Stimulated activated naive CD8-positive, alpha-beta T cell treated with anti-CD3 and anti-CD28 coated beads, Interleukin-15, Interleukin-2, amounts not matched to agents 100 ng/mL and 50 ng/mL, for 24 hours (primary cell): ENCODE measurements around the gene SMCP.
A peak's percentile ranks its signal among the peaks of the same experiment; 100 is the strongest.

Experiments
- H3K27ac Mint-ChIP-seq: one replicate; pipeline ENCODE4 v1.8.0; 2021; ENCODE audit warnings: mild to moderate bottlenecking, mixed read lengths
- H3K27me3 Mint-ChIP-seq: one replicate; pipeline ENCODE4 v1.8.0; 2021; ENCODE audit warnings: mixed read lengths
- H3K36me3 Mint-ChIP-seq: one replicate; pipeline ENCODE4 v1.8.0; 2021; ENCODE audit warnings: low read depth, mixed read lengths
- H3K4me1 Mint-ChIP-seq: one replicate; pipeline ENCODE4 v1.8.0; 2021; ENCODE audit warnings: low read depth, mixed read lengths
- H3K4me3 Mint-ChIP-seq: one replicate; pipeline ENCODE4 v1.8.0; 2021; ENCODE audit warnings: mild to moderate bottlenecking, mixed read lengths
- H3K9me3 Mint-ChIP-seq: one replicate; pipeline ENCODE4 v1.8.0; 2021; ENCODE audit warnings: mixed read lengths

The SMCP gene

DNA sequence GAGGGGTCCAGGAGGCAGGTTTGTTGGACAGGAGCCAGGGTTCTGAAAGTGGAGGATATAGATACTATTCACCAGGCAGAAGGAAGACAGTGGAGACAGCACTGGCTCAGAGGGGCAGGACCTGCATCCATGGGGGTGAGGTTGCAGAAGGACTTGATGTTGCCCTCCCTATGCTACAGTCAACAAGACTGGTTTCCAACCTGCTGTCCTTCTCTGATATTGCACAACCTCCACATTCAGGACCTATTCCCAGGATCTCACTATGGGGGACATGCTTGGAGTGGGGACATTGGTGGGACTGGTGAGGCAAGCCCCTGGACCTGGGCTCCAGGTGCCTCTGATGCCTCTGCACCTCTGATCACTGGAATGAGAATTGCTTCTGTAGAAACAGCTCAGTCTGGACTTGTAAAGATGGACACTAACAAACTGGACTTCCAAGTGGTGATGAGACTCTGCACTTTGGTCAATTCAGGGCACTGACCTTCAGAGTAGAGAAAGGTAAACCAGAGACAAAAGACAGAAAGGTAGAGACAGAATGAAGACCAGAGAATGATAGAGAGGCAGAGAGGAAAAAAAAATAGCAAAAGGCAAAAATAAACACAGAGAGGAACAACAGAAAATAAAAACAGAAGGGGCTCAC, 1.6 kb downstream of the SMCP start:
- no peak overlapping the region for H3K27ac Mint-ChIP-seq
- no peak overlapping the region for H3K4me3 Mint-ChIP-seq
- no peaks in the 10 kb centered on the region for H3K4me1 Mint-ChIP-seq
- no peaks in the 10 kb centered on the region for H3K36me3 Mint-ChIP-seq
- H3K9me3 Mint-ChIP-seq = no peaks in the 10 kb centered on the region
- H3K27me3 Mint-ChIP-seq = peaks cover 5% of the 10 kb centered on the region

DNA sequence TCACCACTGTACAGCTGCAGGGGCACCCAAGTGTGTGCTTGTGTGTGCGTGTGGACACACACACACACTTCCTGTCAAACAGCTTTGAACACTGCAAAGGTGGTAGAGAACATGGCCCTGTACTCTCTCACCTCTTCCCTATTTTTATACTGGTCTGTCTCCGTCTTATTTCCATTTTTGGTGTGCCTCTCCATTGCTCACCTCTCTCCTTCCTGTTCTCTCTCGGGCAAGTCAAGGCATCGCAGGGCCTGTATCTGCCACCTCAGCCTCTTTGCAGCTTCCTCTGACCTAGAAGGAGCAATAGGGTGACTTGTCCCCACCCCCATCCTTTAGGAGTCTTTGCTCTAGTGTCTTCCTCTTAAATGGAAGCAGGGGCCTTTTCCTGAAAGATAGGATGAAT, 2.2 kb downstream of the SMCP start:
- Mint-ChIP-seq H3K4me3 (no peak overlapping the region), H3K27me3 (peaks cover under 1% of the 10 kb centered on the region), H3K27ac (no peak overlapping the region), H3K4me1 (no peaks in the 10 kb centered on the region), H3K9me3 (no peaks in the 10 kb centered on the region), H3K36me3 (no peaks in the 10 kb centered on the region)

DNA sequence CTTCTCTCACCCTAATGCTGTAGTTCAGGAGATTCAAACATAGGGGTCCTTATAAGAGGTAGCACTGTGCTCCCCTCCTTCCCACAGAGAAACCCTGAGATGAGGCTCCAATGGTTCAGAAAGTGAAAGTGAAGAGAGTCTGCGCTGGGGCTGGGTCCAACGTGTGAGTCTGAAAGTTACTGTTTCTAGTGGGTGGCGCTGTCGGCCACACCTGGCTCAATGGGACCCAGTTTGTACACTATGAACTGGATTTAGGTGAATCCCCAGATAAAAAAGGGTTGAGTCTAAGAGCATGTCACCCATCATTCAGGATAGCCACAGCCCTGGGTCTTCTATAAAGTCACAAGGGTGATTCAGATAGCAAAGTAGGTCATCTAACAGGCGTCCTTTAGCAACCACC, 2.8 kb downstream of the SMCP start:
- no peaks in the 10 kb centered on the region for H3K27me3 Mint-ChIP-seq
- no peaks in the 10 kb centered on the region for H3K9me3 Mint-ChIP-seq
- H3K4me1 Mint-ChIP-seq = no peaks in the 10 kb centered on the region
- no peaks in the 10 kb centered on the region for H3K36me3 Mint-ChIP-seq
- no peak overlapping the region for H3K4me3 Mint-ChIP-seq
- H3K27ac Mint-ChIP-seq = no peak overlapping the region

DNA sequence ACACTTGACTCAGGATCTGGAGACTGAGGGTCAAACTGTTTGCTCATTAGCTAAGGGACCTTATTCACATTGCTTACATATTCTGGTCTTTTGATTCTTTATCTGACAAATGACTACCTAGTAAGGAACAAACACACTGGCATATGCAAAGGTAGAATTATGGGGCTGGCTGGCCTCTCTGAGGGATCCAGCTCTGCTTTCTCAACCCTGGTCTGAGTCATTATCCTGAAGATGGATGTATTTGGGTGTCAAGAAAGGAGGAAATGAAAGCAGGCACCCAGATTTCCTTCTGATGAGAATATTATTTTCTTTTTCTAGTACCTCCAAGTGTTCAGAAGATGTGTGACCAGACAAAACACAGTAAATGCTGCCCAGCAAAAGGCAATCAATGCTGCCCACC, 6.0 kb downstream of the SMCP start:
- no peak overlapping the region for H3K4me3 Mint-ChIP-seq
- no peak overlapping the region for H3K27ac Mint-ChIP-seq
- H3K4me1 Mint-ChIP-seq = no peaks in the 10 kb centered on the region
- H3K27me3 Mint-ChIP-seq = no peaks in the 10 kb centered on the region
- no peaks in the 10 kb centered on the region for H3K9me3 Mint-ChIP-seq
- H3K36me3 Mint-ChIP-seq = no peaks in the 10 kb centered on the region

DNA sequence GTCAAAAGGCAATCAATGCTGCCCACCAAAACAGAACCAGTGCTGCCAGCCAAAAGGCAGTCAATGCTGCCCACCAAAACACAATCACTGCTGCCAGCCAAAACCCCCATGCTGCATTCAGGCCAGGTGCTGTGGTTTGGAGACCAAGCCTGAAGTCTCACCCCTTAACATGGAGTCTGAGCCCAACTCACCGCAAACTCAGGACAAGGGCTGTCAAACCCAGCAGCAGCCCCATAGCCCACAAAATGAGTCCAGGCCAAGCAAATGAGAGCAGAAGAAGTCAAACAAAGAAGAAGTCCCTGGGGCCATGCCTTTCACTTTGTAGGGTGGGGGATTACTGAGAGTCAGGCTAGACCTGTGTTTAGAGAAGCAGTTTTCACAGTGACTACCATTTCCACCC, 6.4 kb downstream of the SMCP start:
- Mint-ChIP-seq H3K9me3 (no peaks in the 10 kb centered on the region), H3K4me1 (no peaks in the 10 kb centered on the region), H3K27ac (no peak overlapping the region), H3K27me3 (no peaks in the 10 kb centered on the region), H3K4me3 (no peak overlapping the region), H3K36me3 (no peaks in the 10 kb centered on the region)

DNA sequence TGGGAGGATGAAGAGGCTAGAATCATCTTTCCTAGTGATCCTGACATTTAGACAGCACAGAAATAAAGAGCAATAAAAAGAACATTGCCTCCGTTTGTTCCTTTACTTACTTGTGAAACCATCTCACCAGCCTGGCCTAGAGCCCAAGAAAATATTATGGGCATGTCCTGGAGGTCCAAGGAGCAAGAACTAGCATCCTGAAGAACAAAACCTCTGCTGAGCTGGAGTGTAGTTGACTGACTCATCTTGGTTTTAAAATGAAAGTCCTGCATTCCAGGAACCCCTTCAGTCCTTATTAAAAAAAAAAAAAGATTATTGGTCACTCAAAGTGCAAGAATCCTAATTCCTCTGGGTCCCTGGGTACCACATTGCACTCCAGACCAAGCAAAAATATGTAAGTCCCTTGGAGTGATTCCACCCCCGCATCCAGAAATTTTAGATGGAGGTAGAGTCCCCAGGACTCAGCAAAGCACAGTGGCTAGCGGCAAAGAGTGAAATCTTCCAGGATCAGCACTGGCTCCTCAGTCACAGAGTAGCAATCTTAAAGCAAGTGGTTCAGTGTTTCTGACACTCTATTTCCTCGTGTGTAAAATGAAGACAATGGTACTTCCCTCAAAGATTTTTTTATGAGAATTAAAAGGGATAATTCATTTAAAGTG, 7.0 kb downstream of the SMCP start:
- H3K9me3 Mint-ChIP-seq = no peaks in the 10 kb centered on the region
- peaks cover 1% of the 10 kb centered on the region for H3K27me3 Mint-ChIP-seq
- H3K4me3 Mint-ChIP-seq = no peak overlapping the region
- H3K27ac Mint-ChIP-seq = no peak overlapping the region
- no peaks in the 10 kb centered on the region for H3K36me3 Mint-ChIP-seq
- no peaks in the 10 kb centered on the region for H3K4me1 Mint-ChIP-seq

DNA sequence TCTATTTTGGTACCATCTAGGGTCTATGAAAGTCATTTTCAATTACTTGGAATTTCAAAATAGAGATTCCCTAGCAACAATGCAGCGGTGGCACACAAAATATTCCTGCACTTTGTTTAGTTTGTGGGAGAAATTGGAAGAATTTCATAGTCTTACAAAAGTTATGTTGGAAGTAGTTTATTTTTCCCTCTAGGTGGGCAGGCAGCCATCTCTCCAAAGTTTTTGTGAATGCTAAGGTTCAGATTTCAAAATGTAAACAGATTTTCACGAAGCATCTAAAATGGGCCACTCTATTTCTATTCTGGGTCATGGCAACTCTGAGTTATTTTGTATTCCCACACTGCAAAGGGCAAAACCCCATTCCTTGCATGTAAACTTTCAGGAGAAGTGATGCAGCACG, 8.0 kb downstream of the SMCP start:
- peaks cover 8% of the 10 kb centered on the region for H3K27me3 Mint-ChIP-seq
- H3K4me3 Mint-ChIP-seq = no peak overlapping the region
- H3K4me1 Mint-ChIP-seq = no peaks in the 10 kb centered on the region
- H3K36me3 Mint-ChIP-seq = no peaks in the 10 kb centered on the region
- no peak overlapping the region for H3K27ac Mint-ChIP-seq
- no peaks in the 10 kb centered on the region for H3K9me3 Mint-ChIP-seq

DNA sequence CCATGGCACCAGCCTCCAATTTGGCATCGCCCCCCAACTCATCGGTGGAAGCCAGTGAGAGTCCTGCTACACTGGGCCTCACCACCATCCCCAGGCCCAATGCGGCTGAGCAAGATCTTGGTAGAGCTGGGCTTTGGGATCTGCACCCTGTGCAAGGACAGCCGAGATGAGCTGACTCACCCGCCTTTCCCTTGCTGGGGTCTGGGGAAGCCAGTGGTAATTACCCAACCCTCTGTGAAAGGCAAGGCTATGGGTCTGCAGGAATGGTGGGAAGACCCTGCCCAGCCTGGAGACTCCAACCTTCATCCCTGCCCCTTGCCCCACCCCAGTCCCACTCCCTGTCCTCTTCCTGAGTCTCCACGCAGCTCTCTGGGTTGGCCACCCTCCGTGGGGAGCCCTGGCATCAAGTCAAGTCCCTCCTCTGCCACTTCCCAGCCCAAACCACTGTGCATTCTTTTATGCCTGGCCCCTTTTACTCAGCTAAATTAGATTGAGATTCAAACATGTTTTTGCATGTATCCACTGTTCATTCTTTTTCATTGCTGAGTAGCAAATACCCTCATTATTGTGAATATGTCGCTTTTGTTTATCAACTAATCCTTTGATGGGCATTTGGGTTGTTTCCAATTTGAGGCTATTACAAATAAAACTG, 8.8 kb downstream of the SMCP start:
- H3K27ac Mint-ChIP-seq = no peak overlapping the region
- H3K27me3 Mint-ChIP-seq = peaks cover 11% of the 10 kb centered on the region
- H3K9me3 Mint-ChIP-seq = no peaks in the 10 kb centered on the region
- H3K4me3 Mint-ChIP-seq = no peak overlapping the region
- H3K36me3 Mint-ChIP-seq = no peaks in the 10 kb centered on the region
- no peaks in the 10 kb centered on the region for H3K4me1 Mint-ChIP-seq

DNA sequence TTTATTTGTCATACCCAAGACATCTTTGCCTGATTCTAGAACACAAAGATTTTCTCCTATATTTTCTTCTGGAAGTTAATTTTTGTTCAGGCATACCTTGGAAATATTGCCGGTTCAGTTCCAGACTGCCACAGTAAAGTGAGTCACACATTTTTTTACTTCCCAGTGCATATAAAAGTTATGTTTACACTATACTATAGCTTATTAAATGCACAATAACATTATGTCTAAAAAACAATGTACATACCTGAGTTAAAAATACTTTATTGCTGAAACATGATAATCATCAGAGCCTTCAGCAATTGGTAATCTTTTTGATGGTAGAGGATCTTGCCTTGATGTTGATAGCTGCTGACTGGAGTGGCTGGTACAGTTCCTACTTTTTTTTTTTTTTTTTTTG, 10.0 kb downstream of the SMCP start:
- Mint-ChIP-seq H3K36me3 (no peaks in the 10 kb centered on the region), H3K4me1 (no peaks in the 10 kb centered on the region), H3K27ac (no peak overlapping the region), H3K4me3 (no peak overlapping the region), H3K27me3 (peaks cover 21% of the 10 kb centered on the region), H3K9me3 (no peaks in the 10 kb centered on the region)

DNA sequence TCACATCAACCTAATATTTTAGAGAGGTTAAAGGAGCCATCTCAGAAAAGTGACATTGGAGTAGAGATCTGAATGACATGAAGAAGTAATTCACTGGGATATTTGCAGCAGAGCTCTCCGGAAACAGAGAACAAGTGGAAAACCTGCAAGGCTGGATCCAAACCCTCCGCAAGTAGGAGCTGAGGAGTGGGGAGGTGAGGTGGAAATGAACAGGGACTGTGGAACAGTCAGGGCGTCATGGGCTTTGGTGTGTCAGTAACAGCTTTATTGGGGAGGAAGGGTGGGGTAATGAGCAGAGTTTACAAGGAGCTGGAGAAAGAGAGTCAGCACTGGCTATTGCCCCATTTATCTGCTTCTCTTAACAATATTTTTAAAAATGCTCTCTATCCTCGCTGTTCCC, 20.9 kb downstream of the SMCP start:
- Mint-ChIP-seq H3K9me3 (no peaks in the 10 kb centered on the region), H3K4me3 (no peak overlapping the region), H3K27ac (no peak overlapping the region), H3K36me3 (no peaks in the 10 kb centered on the region), H3K27me3 (peaks cover 40% of the 10 kb centered on the region), H3K4me1 (no peaks in the 10 kb centered on the region)

DNA sequence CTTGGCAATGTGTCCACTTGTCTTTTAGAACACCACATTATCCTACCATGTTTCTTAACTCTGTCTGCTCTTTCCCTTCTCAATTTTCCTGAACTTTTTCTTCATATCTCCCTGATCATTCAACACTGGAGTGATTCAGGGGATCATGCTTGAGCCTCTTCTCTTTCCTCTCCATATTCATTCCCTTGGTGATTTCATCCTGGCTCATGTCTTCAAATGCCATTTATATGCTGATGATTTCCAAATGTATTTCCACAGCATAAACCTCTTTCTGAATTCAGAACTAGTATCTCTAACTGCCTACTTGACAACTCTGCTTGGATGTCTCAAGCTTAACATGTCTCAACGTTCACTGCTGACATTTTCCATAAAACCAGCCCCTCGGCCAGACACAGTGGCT, 21.8 kb downstream of the SMCP start:
- no peak overlapping the region for H3K4me3 Mint-ChIP-seq
- peaks cover 34% of the 10 kb centered on the region for H3K27me3 Mint-ChIP-seq
- no peaks in the 10 kb centered on the region for H3K36me3 Mint-ChIP-seq
- H3K27ac Mint-ChIP-seq = no peak overlapping the region
- no peaks in the 10 kb centered on the region for H3K9me3 Mint-ChIP-seq
- no peaks in the 10 kb centered on the region for H3K4me1 Mint-ChIP-seq

DNA sequence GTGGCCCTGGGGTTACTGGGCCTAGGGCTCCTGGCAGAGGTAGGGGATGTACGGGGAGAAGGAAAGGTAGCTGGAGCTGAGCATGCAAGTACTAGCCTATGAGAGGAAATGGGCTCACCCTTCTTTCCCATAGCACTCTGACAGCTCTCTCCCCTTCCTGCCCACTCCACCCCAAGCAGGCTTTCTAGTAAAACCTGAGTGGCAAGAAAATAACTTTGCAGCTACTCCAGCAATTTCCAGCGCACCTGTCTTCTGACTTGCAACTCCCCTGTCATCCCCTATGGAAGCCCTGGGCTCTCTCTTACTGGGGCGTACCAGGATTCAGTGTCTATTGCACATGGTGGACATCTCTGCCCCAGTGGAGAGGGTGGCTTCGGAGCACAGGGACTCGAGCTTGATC, 23.5 kb downstream of the SMCP start:
- Mint-ChIP-seq H3K36me3 (no peaks in the 10 kb centered on the region), H3K27me3 (peaks cover 36% of the 10 kb centered on the region), H3K4me1 (no peaks in the 10 kb centered on the region), H3K27ac (no peak overlapping the region), H3K4me3 (no peak overlapping the region), H3K9me3 (no peaks in the 10 kb centered on the region)

DNA sequence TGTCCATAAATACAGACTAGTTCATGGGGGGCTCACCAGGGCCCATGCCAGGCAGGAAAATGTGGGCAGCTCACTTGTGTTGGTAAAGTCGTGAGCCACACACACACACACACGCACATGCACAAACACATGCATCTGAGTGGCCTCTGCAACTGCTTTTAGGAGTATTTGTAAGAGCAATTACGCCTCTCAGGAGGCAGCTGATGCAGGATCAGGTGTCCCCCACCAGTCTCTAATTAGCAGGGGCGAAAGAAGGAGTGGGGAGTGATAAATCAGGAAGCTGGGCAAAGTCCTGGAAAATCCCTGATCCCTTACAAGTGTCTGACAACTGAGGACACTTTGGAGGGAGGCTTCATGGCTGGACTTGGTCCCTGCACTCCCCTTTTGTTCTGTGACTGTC, 24.5 kb downstream of the SMCP start:
- H3K27ac Mint-ChIP-seq = no peak overlapping the region
- no peak overlapping the region for H3K4me3 Mint-ChIP-seq
- H3K27me3 Mint-ChIP-seq = peaks cover 33% of the 10 kb centered on the region
- no peaks in the 10 kb centered on the region for H3K4me1 Mint-ChIP-seq
- H3K9me3 Mint-ChIP-seq = no peaks in the 10 kb centered on the region
- H3K36me3 Mint-ChIP-seq = no peaks in the 10 kb centered on the region

DNA sequence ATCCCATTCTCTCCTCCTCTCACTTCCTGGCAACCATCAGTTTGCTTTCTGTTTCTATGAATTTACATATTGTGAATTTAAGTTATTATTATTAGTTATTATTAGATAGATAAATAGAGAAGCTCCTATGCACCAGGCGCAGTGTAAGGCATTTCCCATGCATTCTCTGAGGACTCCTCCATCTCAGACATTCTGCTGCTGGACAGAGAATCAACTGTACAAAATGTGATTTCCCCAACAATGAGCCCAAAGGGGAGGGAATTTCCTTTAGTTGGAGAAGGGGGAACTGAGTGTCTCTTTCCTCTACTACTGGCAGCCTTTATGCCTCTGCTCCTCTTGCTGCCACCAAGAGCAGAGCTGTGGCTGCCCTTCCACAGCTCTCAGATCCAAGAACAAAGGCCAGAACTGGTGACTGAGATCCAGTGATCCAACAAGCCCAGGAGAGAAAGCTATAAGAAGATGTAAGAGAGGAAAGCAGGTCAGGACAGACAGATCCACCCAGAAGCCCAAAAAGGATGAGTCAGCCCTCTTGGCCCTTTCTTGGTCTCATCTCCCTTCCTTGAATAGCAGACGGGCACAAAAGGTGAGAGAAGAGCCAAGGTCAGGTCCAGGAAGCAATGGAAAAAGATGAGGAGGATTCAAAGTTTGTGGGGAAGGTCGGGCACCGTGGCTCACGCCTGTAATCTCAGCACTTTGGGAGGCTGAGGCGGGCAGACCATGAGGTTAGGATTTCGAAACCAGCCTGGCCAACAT, 26.7 kb downstream of the SMCP start:
- no peak overlapping the region for H3K4me3 Mint-ChIP-seq
- H3K9me3 Mint-ChIP-seq = peaks cover 1% of the 10 kb centered on the region
- peak overlapping the region; percentile 49 for H3K27ac Mint-ChIP-seq
- H3K27me3 Mint-ChIP-seq = peaks cover 31% of the 10 kb centered on the region
- H3K4me1 Mint-ChIP-seq = peaks cover 6% of the 10 kb centered on the region
- H3K36me3 Mint-ChIP-seq = no peaks in the 10 kb centered on the region

DNA sequence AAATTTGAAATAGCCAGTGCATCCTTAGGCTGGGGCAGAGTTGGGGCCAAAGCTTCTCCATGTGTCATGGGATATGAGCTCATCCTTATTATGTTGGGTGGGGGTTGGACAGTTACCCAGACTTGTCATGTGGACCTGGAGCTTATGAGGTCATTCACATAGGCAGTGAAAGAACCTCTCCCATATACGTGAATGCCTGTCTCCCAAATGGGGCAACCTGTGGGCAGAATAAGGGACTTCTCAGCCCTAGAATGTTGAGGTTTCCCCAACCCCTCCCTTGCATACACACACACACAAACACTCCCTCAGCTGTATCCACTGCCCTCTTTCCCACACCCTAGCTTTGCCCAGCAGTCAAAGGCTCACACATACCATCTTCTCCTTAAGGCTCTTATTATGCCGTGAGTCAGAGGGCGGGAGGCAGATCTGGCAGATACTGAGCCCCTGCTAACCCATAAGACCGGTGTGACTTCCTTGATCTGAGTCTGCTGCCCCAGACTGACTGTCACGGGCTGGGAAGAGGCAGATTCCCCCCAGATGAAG, 28.0 kb downstream of the SMCP start:
- Mint-ChIP-seq H3K36me3 (no peaks in the 10 kb centered on the region), H3K27ac (no peak overlapping the region), H3K4me1 (peaks cover 6% of the 10 kb centered on the region), H3K4me3 (no peak overlapping the region), H3K27me3 (peaks cover 23% of the 10 kb centered on the region), H3K9me3 (peaks cover 3% of the 10 kb centered on the region)
